ENCODE data around the gene KLHL29.

The KLHL29 gene

GRCh38 chr2:23653326-23653725 lies 268.3 kb downstream of the KLHL29 start:
- Mint-ChIP-seq H3K27ac (no peak overlapping the region), H3K36me3 (ENCODE audit: low read depth) (no peaks in the 10 kb centered on the region)

GRCh38 chr2:23654756-23655155 lies 269.8 kb downstream of the KLHL29 start:
- no peaks in the 10 kb centered on the region for H3K4me1 Mint-ChIP-seq (ENCODE audit: low read depth)
- no peaks in the 10 kb centered on the region for H3K9me3 Mint-ChIP-seq
- no peak overlapping the region for H3K27ac Mint-ChIP-seq
- no peaks in the 10 kb centered on the region for H3K27me3 Mint-ChIP-seq (ENCODE audit: low read depth)
- H3K36me3 Mint-ChIP-seq (ENCODE audit: low read depth): no peaks in the 10 kb centered on the region
- H3K4me3 Mint-ChIP-seq: no peak overlapping the region

More at GRCh38 chr2:23653326-23653725, 268.3 kb downstream of the KLHL29 start:
- no peak overlapping the region for H3K4me3 Mint-ChIP-seq
- H3K9me3 Mint-ChIP-seq: no peaks in the 10 kb centered on the region
- H3K4me1 Mint-ChIP-seq (ENCODE audit: low read depth): no peaks in the 10 kb centered on the region
- no peaks in the 10 kb centered on the region for H3K27me3 Mint-ChIP-seq (ENCODE audit: low read depth)

- H3K4me1 Mint-ChIP-seq (ENCODE audit: low read depth): no peaks in the 10 kb centered on the region
- no peaks in the 10 kb centered on the region for H3K27me3 Mint-ChIP-seq (ENCODE audit: low read depth)
- H3K9me3 Mint-ChIP-seq: no peaks in the 10 kb centered on the region
- no peaks in the 10 kb centered on the region for H3K36me3 Mint-ChIP-seq (ENCODE audit: low read depth)
- H3K27ac Mint-ChIP-seq: no peak overlapping the region
- no peak overlapping the region for H3K4me3 Mint-ChIP-seq
These were observed 271.1 kb downstream of the KLHL29 start for GRCh38 chr2:23655934-23656596.

GRCh38 chr2:23656597-23656973 lies 271.6 kb downstream of the KLHL29 start:
- Mint-ChIP-seq H3K9me3 (no peaks in the 10 kb centered on the region), H3K4me1 (ENCODE audit: low read depth) (no peaks in the 10 kb centered on the region), H3K27me3 (ENCODE audit: low read depth) (no peaks in the 10 kb centered on the region), H3K36me3 (ENCODE audit: low read depth) (no peaks in the 10 kb centered on the region), H3K4me3 (no peak overlapping the region), H3K27ac (no peak overlapping the region)

GRCh38 chr2:23657371-23657770 lies 272.4 kb downstream of the KLHL29 start:
- Mint-ChIP-seq H3K4me3 (no peak overlapping the region), H3K27me3 (ENCODE audit: low read depth) (peaks cover 3% of the 10 kb centered on the region), H3K4me1 (ENCODE audit: low read depth) (no peaks in the 10 kb centered on the region), H3K36me3 (ENCODE audit: low read depth) (no peaks in the 10 kb centered on the region), H3K27ac (no peak overlapping the region), H3K9me3 (no peaks in the 10 kb centered on the region)

GRCh38 chr2:23657934-23658333 lies 273.0 kb downstream of the KLHL29 start:
- Mint-ChIP-seq H3K4me3 (no peak overlapping the region), H3K27me3 (ENCODE audit: low read depth) (peaks cover 3% of the 10 kb centered on the region), H3K9me3 (no peaks in the 10 kb centered on the region), H3K27ac (no peak overlapping the region), H3K4me1 (ENCODE audit: low read depth) (no peaks in the 10 kb centered on the region), H3K36me3 (ENCODE audit: low read depth) (no peaks in the 10 kb centered on the region)

GRCh38 chr2:23658466-23658942 lies 273.5 kb downstream of the KLHL29 start:
- Mint-ChIP-seq H3K36me3 (ENCODE audit: low read depth) (no peaks in the 10 kb centered on the region), H3K9me3 (no peaks in the 10 kb centered on the region), H3K4me1 (ENCODE audit: low read depth) (no peaks in the 10 kb centered on the region), H3K27ac (no peak overlapping the region), H3K4me3 (no peak overlapping the region), H3K27me3 (ENCODE audit: low read depth) (peaks cover 5% of the 10 kb centered on the region)

GRCh38 chr2:23659328-23659727 lies 274.3 kb downstream of the KLHL29 start:
- H3K36me3 Mint-ChIP-seq (ENCODE audit: low read depth): no peaks in the 10 kb centered on the region
- H3K4me1 Mint-ChIP-seq (ENCODE audit: low read depth): no peaks in the 10 kb centered on the region
- H3K9me3 Mint-ChIP-seq: no peaks in the 10 kb centered on the region
- no peak overlapping the region for H3K27ac Mint-ChIP-seq
- no peak overlapping the region for H3K4me3 Mint-ChIP-seq
- H3K27me3 Mint-ChIP-seq (ENCODE audit: low read depth): peaks cover 9% of the 10 kb centered on the region

GRCh38 chr2:23659773-23660172 lies 274.8 kb downstream of the KLHL29 start:
- H3K9me3 Mint-ChIP-seq: no peaks in the 10 kb centered on the region
- no peak overlapping the region for H3K4me3 Mint-ChIP-seq
- H3K36me3 Mint-ChIP-seq (ENCODE audit: low read depth): no peaks in the 10 kb centered on the region
- no peaks in the 10 kb centered on the region for H3K4me1 Mint-ChIP-seq (ENCODE audit: low read depth)
- H3K27ac Mint-ChIP-seq: no peak overlapping the region
- peaks cover 9% of the 10 kb centered on the region for H3K27me3 Mint-ChIP-seq (ENCODE audit: low read depth)

- Mint-ChIP-seq H3K36me3 (ENCODE audit: low read depth) (no peaks in the 10 kb centered on the region), H3K27me3 (ENCODE audit: low read depth) (peaks cover 9% of the 10 kb centered on the region), H3K4me1 (ENCODE audit: low read depth) (no peaks in the 10 kb centered on the region), H3K27ac (no peak overlapping the region), H3K9me3 (no peaks in the 10 kb centered on the region), H3K4me3 (no peak overlapping the region)
These were observed 275.3 kb downstream of the KLHL29 start for GRCh38 chr2:23660237-23660636.

- Mint-ChIP-seq H3K9me3 (no peaks in the 10 kb centered on the region), H3K4me1 (ENCODE audit: low read depth) (no peaks in the 10 kb centered on the region), H3K4me3 (no peak overlapping the region), H3K27me3 (ENCODE audit: low read depth) (peaks cover 9% of the 10 kb centered on the region), H3K36me3 (ENCODE audit: low read depth) (no peaks in the 10 kb centered on the region), H3K27ac (no peak overlapping the region)
These were observed 276.5 kb downstream of the KLHL29 start for GRCh38 chr2:23661276-23662050.

- no peak overlapping the region for H3K27ac Mint-ChIP-seq
- H3K36me3 Mint-ChIP-seq (ENCODE audit: low read depth): no peaks in the 10 kb centered on the region
- no peaks in the 10 kb centered on the region for H3K9me3 Mint-ChIP-seq
- no peak overlapping the region for H3K4me3 Mint-ChIP-seq
- H3K27me3 Mint-ChIP-seq (ENCODE audit: low read depth): peaks cover 9% of the 10 kb centered on the region
- H3K4me1 Mint-ChIP-seq (ENCODE audit: low read depth): no peaks in the 10 kb centered on the region
These were observed 277.5 kb downstream of the KLHL29 start for GRCh38 chr2:23662466-23662865.

GRCh38 chr2:23662941-23663920 lies 278.3 kb downstream of the KLHL29 start:
- H3K27me3 Mint-ChIP-seq (ENCODE audit: low read depth): peaks cover 9% of the 10 kb centered on the region
- no peak overlapping the region for H3K27ac Mint-ChIP-seq
- H3K4me3 Mint-ChIP-seq: no peak overlapping the region
- no peaks in the 10 kb centered on the region for H3K9me3 Mint-ChIP-seq
- no peaks in the 10 kb centered on the region for H3K4me1 Mint-ChIP-seq (ENCODE audit: low read depth)
- H3K36me3 Mint-ChIP-seq (ENCODE audit: low read depth): no peaks in the 10 kb centered on the region

- no peaks in the 10 kb centered on the region for H3K4me1 Mint-ChIP-seq (ENCODE audit: low read depth)
- H3K27me3 Mint-ChIP-seq (ENCODE audit: low read depth): peaks cover 9% of the 10 kb centered on the region
- no peaks in the 10 kb centered on the region for H3K9me3 Mint-ChIP-seq
- H3K4me3 Mint-ChIP-seq: no peak overlapping the region
- H3K36me3 Mint-ChIP-seq (ENCODE audit: low read depth): no peaks in the 10 kb centered on the region
- no peak overlapping the region for H3K27ac Mint-ChIP-seq
These were observed 279.2 kb downstream of the KLHL29 start for GRCh38 chr2:23664066-23664788.
